Amygdala (tissue), 56 donors: Measurements from ENCODE around the gene IGFBP2.

Source experiments
- DNase-seq, 56 donors: peaks; one replicate each; lab custom pipeline; 2025; lab: John Stamatoyannopoulos, UW

The IGFBP2 gene

GRCh38 chr2:216636551-216637450 lies 3.6 kb downstream of the IGFBP2 start:
- no peak for DNase-seq

GRCh38 chr2:216637472-216637871 lies 4.3 kb downstream of the IGFBP2 start:
- DNase-seq = no peak

- DNase-seq = no peak
These were observed 10.9 kb downstream of the IGFBP2 start for GRCh38 chr2:216643986-216644659.

GRCh38 chr2:216644842-216645635 lies 11.8 kb downstream of the IGFBP2 start:
- no peak for DNase-seq

GRCh38 chr2:216645636-216645950 lies 12.4 kb downstream of the IGFBP2 start:
- no peak for DNase-seq

- no peak for DNase-seq
These were observed 12.9 kb downstream of the IGFBP2 start for GRCh38 chr2:216646116-216646515.

- no peak for DNase-seq
These were observed 14.9 kb downstream of the IGFBP2 start for GRCh38 chr2:216648105-216648504.

GRCh38 chr2:216649574-216649973 lies 16.4 kb downstream of the IGFBP2 start:
- DNase-seq = no peak

- no peak for DNase-seq
These were observed 17.5 kb downstream of the IGFBP2 start for GRCh38 chr2:216650626-216651257.

GRCh38 chr2:216651351-216651881 lies 18.2 kb downstream of the IGFBP2 start:
- DNase-seq = no peak

- no peak for DNase-seq
These were observed 19.3 kb downstream of the IGFBP2 start for GRCh38 chr2:216652566-216652965.

- DNase-seq = no peak
These were observed 20.0 kb downstream of the IGFBP2 start for GRCh38 chr2:216653093-216653799.

- no peak for DNase-seq
These were observed 20.7 kb downstream of the IGFBP2 start for GRCh38 chr2:216653931-216654365.

GRCh38 chr2:216654528-216655052 lies 21.4 kb downstream of the IGFBP2 start:
- DNase-seq = no peak

GRCh38 chr2:216657086-216657855 lies 24.1 kb downstream of the IGFBP2 start:
- no peak for DNase-seq

GRCh38 chr2:216657980-216658379 lies 24.8 kb downstream of the IGFBP2 start:
- DNase-seq = no peak

- DNase-seq = no peak
These were observed 25.5 kb downstream of the IGFBP2 start for GRCh38 chr2:216658757-216659156.

- DNase-seq = no peak
These were observed 26.1 kb downstream of the IGFBP2 start for GRCh38 chr2:216659276-216659675.

GRCh38 chr2:216660496-216660895 lies 27.3 kb downstream of the IGFBP2 start:
- no peak for DNase-seq
